SKM-1 (cell line): ENCODE measurements around the gene ACTL8.

Source experiments
- DNase-seq: peaks from one replicate; lab custom pipeline; 2025; ENCODE audit not compliant: unreplicated experiment; lab: John Stamatoyannopoulos, UW

ACTL8 gene

GRCh38 chr1:17755120-17755519, at the start of gene ACTL8:
TSS of gene ACTL8 (plus strand) at chr1:17755333. CDS start at chr1:17823009, 67,676 bp downstream.
- no peak for DNase-seq

GRCh38 chr1:17706445-17706844, 48.7 kb upstream of the ACTL8 start:
- no peak for DNase-seq

- no peak for DNase-seq
Observed at GRCh38 chr1:17709981-17710380, 45.2 kb upstream of the ACTL8 start.

GRCh38 chr1:17710889-17711576, 44.1 kb upstream of the ACTL8 start:
- no peak for DNase-seq

- no peak for DNase-seq
Observed at GRCh38 chr1:17711577-17711910, 43.6 kb upstream of the ACTL8 start.

- DNase-seq = no peak
Observed at GRCh38 chr1:17711941-17712340, 43.2 kb upstream of the ACTL8 start.

GRCh38 chr1:17713993-17714392, 41.1 kb upstream of the ACTL8 start:
- no peak for DNase-seq

- no peak for DNase-seq
Observed at GRCh38 chr1:17717594-17718535, 37.3 kb upstream of the ACTL8 start.

GRCh38 chr1:17719874-17720273, 35.3 kb upstream of the ACTL8 start:
- DNase-seq = no peak

GRCh38 chr1:17721444-17721843, 33.7 kb upstream of the ACTL8 start:
- DNase-seq = no peak

GRCh38 chr1:17723684-17724083, 31.4 kb upstream of the ACTL8 start:
- no peak for DNase-seq

- no peak for DNase-seq
Observed at GRCh38 chr1:17724150-17724549, 31.0 kb upstream of the ACTL8 start.

GRCh38 chr1:17725084-17725719, 29.9 kb upstream of the ACTL8 start:
- DNase-seq = no peak

- no peak for DNase-seq
Observed at GRCh38 chr1:17725811-17726582, 29.1 kb upstream of the ACTL8 start.

GRCh38 chr1:17728123-17728712, 26.9 kb upstream of the ACTL8 start:
- no peak for DNase-seq

- no peak for DNase-seq
Observed at GRCh38 chr1:17729248-17729647, 25.9 kb upstream of the ACTL8 start.

- no peak for DNase-seq
Observed at GRCh38 chr1:17729909-17730308, 25.2 kb upstream of the ACTL8 start.

- no peak for DNase-seq
Observed at GRCh38 chr1:17731460-17731859, 23.7 kb upstream of the ACTL8 start.

- no peak for DNase-seq
Observed at GRCh38 chr1:17732475-17732874, 22.7 kb upstream of the ACTL8 start.

GRCh38 chr1:17733661-17734060, 21.5 kb upstream of the ACTL8 start:
- no peak for DNase-seq

- DNase-seq = no peak
Observed at GRCh38 chr1:17734609-17735008, 20.5 kb upstream of the ACTL8 start.
